IMR-90 (cell line): ENCODE results near the gene PHEX. TPM values are rescaled to one million over a fixed set of nuclear protein-coding genes. Genes with fewer than 3 reads are reported as not detected.

Source experiments
- ATAC-seq: fragments of 200-7000 bp; cut with Tn5 transposase; 2 replicates; pipeline ENCODE4 v1.9.1; 2020; ENCODE audit warnings: low read depth, mild to moderate bottlenecking, moderate library complexity
- BruUV-seq: library from RNA; stranded (reverse); fragments of 400-500 nt; replicated peaks from 2 replicates; lab custom pipeline; 2021; lab: Mats Ljungman, UMichigan
- CTCF ChIA-PET: fragments of 300-600 bp; formaldehyde crosslinking; extraction: SDS; loops from one replicate; lab custom pipeline; 2021; ENCODE audit warnings: antibody characterized with exemption; lab: Yijun Ruan, JAX
- POLR2A ChIA-PET: fragments of 300-600 bp; sonication (Branson Sonifier 250); formaldehyde crosslinking; loops from one replicate; lab custom pipeline; 2022; ENCODE audit warnings: antibody characterized with exemption; ENCODE audit not compliant: unreplicated experiment; lab: Charles Lee
- DNase-seq: peaks from one replicate; pipeline ENCODE4 v3.0.0; 2013
- H2AFZ ChIP-seq: replicated peaks from 2 replicates; pipeline ENCODE3; 2013; ENCODE audit warnings: low read length, mild to moderate bottlenecking; ENCODE audit not compliant: poor library complexity
- H2AK5ac ChIP-seq: 2 replicates; pipeline ENCODE4 v1.6.1; 2013; ENCODE audit warnings: low read depth, low read length, inconsistent platforms
- H2AK9ac ChIP-seq: replicated peaks from 2 replicates; pipeline ENCODE3; 2013; ENCODE audit warnings: mild to moderate bottlenecking, low read depth, low read length, moderate library complexity; ENCODE audit not compliant: poor library complexity
- H2BK120ac ChIP-seq: 2 replicates; pipeline ENCODE4 v1.6.1; 2013; ENCODE audit warnings: low read depth, low read length, inconsistent platforms
- H2BK15ac ChIP-seq: 3 replicates; pipeline ENCODE4 v1.6.1; 2013; ENCODE audit warnings: low read depth, low read length, inconsistent platforms
- H2BK20ac ChIP-seq: 2 replicates; pipeline ENCODE4 v1.6.1; 2013; ENCODE audit warnings: low read depth, mild to moderate bottlenecking, inconsistent platforms, low read length, moderate library complexity
- H2BK5ac ChIP-seq: 2 replicates; pipeline ENCODE4 v1.6.1; 2013; ENCODE audit warnings: mild to moderate bottlenecking, low read depth, low read length, inconsistent platforms; ENCODE audit not compliant: poor library complexity, severe bottlenecking
- H3K14ac ChIP-seq: replicated peaks from 2 replicates; pipeline ENCODE4 v1.6.1; 2013; ENCODE audit warnings: low read depth, low read length, inconsistent platforms
- H3K18ac ChIP-seq: 2 replicates; pipeline ENCODE4 v1.6.1; 2013; ENCODE audit warnings: low read depth, low read length, control low read depth
- H3K23ac ChIP-seq: 2 replicates; pipeline ENCODE4 v1.6.1; 2013; ENCODE audit warnings: low read depth, low read length, inconsistent platforms
- H3K27ac ChIP-seq: 2 replicates; pipeline ENCODE4 v1.5.1; 2013; ENCODE audit warnings: mild to moderate bottlenecking, control low read depth, low read length; ENCODE audit not compliant: insufficient read depth
- H3K27me3 ChIP-seq: 2 replicates; pipeline ENCODE4 v1.6.1; 2013; ENCODE audit warnings: low read length; ENCODE audit not compliant: control insufficient read depth, insufficient read depth
- H3K36me3 ChIP-seq: 2 replicates; pipeline ENCODE4 v1.6.1; 2013; ENCODE audit warnings: low read length, mixed read lengths; ENCODE audit not compliant: control insufficient read depth, insufficient read depth
- H3K4ac ChIP-seq: 2 replicates; pipeline ENCODE4 v1.6.1; 2013; ENCODE audit warnings: low read depth, low read length, inconsistent platforms
- H3K4me1 ChIP-seq: 2 replicates; pipeline ENCODE4 v1.6.1; 2013; ENCODE audit warnings: low read length, mixed read lengths; ENCODE audit not compliant: control insufficient read depth, insufficient read depth
- H3K4me2 ChIP-seq: 2 replicates; pipeline ENCODE4 v1.6.1; 2013; ENCODE audit warnings: low read depth, mild to moderate bottlenecking, control low read depth, low read length, moderate library complexity
- H3K4me3 ChIP-seq: 2 replicates; pipeline ENCODE4 v1.5.1; 2013; ENCODE audit warnings: low read depth, mild to moderate bottlenecking, control low read depth, low read length, moderate library complexity; ENCODE audit not compliant: insufficient read depth
- H3K56ac ChIP-seq: 2 replicates; pipeline ENCODE4 v1.6.1; 2013; ENCODE audit warnings: low read length, inconsistent platforms; ENCODE audit not compliant: insufficient read depth; ENCODE audit errors: extremely low read depth
- H3K79me1 ChIP-seq, 2 experiments: 2 replicates each; pipeline ENCODE4 v1.6.1; 2013; ENCODE audit warnings: low read length in 2 of 2, inconsistent platforms in 1 of 2, low read depth in 1 of 2
- H3K9ac ChIP-seq: 2 replicates; pipeline ENCODE4 v1.6.1; 2013; ENCODE audit warnings: low read depth, low read length, control low read depth
- H3K9me1 ChIP-seq: 2 replicates; pipeline ENCODE4 v1.6.1; 2013; ENCODE audit warnings: low read length, inconsistent platforms; ENCODE audit not compliant: insufficient read depth
- H3K9me3 ChIP-seq: 2 replicates; pipeline ENCODE4 v1.6.1; 2013; ENCODE audit warnings: low read length; ENCODE audit not compliant: control insufficient read depth, insufficient read depth
- H4K20me1 ChIP-seq: 2 replicates; pipeline ENCODE4 v1.6.1; 2013; ENCODE audit warnings: low read length, inconsistent platforms; ENCODE audit not compliant: insufficient read depth
- H4K5ac ChIP-seq: 2 replicates; pipeline ENCODE4 v1.6.1; 2013; ENCODE audit warnings: mild to moderate bottlenecking, low read depth, low read length, control low read depth
- H4K8ac ChIP-seq, 2 experiments: 2 replicates each; pipeline ENCODE4 v1.6.1; 2013; ENCODE audit warnings: low read depth in 2 of 2, low read length in 2 of 2, control low read depth in 1 of 2, inconsistent platforms in 1 of 2
- H4K91ac ChIP-seq: 2 replicates; pipeline ENCODE4 v1.6.1; 2013; ENCODE audit warnings: low read depth, low read length, inconsistent platforms; ENCODE audit not compliant: insufficient read depth
- CHD1 ChIP-seq: IDR thresholded peaks from 2 replicates; pipeline ENCODE4 v1.6.1; 2012; ENCODE audit warnings: low read depth, low read length, improper control_type of control experiment
- CTCF ChIP-seq: conservative IDR thresholded peaks from 2 replicates; pipeline ENCODE4 v1.5.1; 2012; ENCODE audit warnings: mild to moderate bottlenecking, low read depth, low read length, improper control_type of control experiment
- ELK1 ChIP-seq: fragments of 150-350 bp; IDR thresholded peaks from 2 replicates; pipeline ENCODE4 v1.6.1; 2016; ENCODE audit warnings: low read depth, mild to moderate bottlenecking, low read length, moderate library complexity, borderline replicate concordance
- MAFK ChIP-seq: IDR thresholded peaks from 2 replicates; pipeline ENCODE4 v1.6.1; 2012; ENCODE audit warnings: low read depth, low read length, improper control_type of control experiment
- MAZ ChIP-seq: IDR thresholded peaks from 2 replicates; pipeline ENCODE4 v1.6.1; 2012; ENCODE audit warnings: low read depth, mild to moderate bottlenecking, low read length, improper control_type of control experiment, moderate library complexity, borderline replicate concordance
- MXI1 ChIP-seq: IDR thresholded peaks from 2 replicates; pipeline ENCODE4 v1.6.1; 2012; ENCODE audit warnings: low read depth, mild to moderate bottlenecking, low read length, moderate library complexity, borderline replicate concordance
- RCOR1 ChIP-seq: IDR thresholded peaks from 2 replicates; pipeline ENCODE4 v1.6.1; 2012; ENCODE audit warnings: mild to moderate bottlenecking, low read length, improper control_type of control experiment; ENCODE audit not compliant: insufficient replicate concordance
- RFX5 ChIP-seq: IDR thresholded peaks from 2 replicates; pipeline ENCODE4 v1.8.0; 2012; ENCODE audit warnings: low read depth, mild to moderate bottlenecking, low read length, moderate library complexity
- SMC3 ChIP-seq: fragments of 150-350 bp; IDR thresholded peaks from 2 replicates; pipeline ENCODE4 v1.6.1; 2016; ENCODE audit warnings: low read depth, mild to moderate bottlenecking, antibody characterized with exemption, low read length, moderate library complexity
- USF2 ChIP-seq: fragments of 150-350 bp; IDR thresholded peaks from 2 replicates; pipeline ENCODE4 v1.6.1; 2017; ENCODE audit warnings: mild to moderate bottlenecking, antibody characterized with exemption, low read length, low read depth
- WGBS, 2 experiments: methylation state at CpG; one replicate each; pipeline versions ENCODE4 v1.1.5 to v1.1.7; 2013; ENCODE audit warnings: missing lambda C conversion rate in 2 of 2; ENCODE audit not compliant: insufficient read length in 1 of 2; ENCODE audit errors: extremely low coverage in 2 of 2; 5-methylcytosine and 5-hydroxymethylcytosine counted together
- dilution Hi-C: fragments of 300-500 bp; cut with HindIII; formaldehyde crosslinking; loops from one replicate; pipeline ENCODE4 v1.14.3; 2018; ENCODE audit warnings: low sequenced_read_pairs; ENCODE audit not compliant: unreplicated experiment
- in situ Hi-C: fragments of 300-500 bp; cut with MboI; formaldehyde crosslinking; loops from 3 replicates; pipeline ENCODE4 v1.14.3; 2019; ENCODE audit warnings: low sequenced_read_pairs, inconsistent platforms, mixed read lengths
- intact Hi-C: fragments of 100-400 bp; cut with micrococcal nuclease; formaldehyde crosslinking; loops from 2 replicates; pipeline ENCODE4 v1.10.0; 2022
- polyA plus RNA-seq, 3 experiments: library from polyadenylated mRNA; depleted of rRNA; stranded (reverse); fragments of >200 nt; gene quantifications; 2 replicates each; pipeline ENCODE4 v1.2.3, GENCODE V29; 2012; ENCODE audit warnings: low replicate concordance in 1 of 3
- total RNA-seq: library from RNA; depleted of rRNA; stranded (reverse); fragments of >200 nt; gene quantifications from 2 replicates; pipeline ENCODE4 v1.2.3, GENCODE V29; 2012

Gene PHEX
- total and polyA plus RNA-seq, 2 of the 4 experiments (the other 2 are of a cell fraction), result 0.10 to 0.18 TPM

GRCh38 chrX:21996872-21997455, 35.2 kb upstream of the PHEX start (continued):
- no peak for TF ChIP-seq ELK1

GRCh38 chrX:21998037-21998436, 34.1 kb upstream of the PHEX start:
- no peak overlapping the region for H3K18ac ChIP-seq
- intact Hi-C loops (no loop called here), in situ Hi-C loops (no loop called here), dilution Hi-C loops (no loop called here)
- H3K27ac ChIP-seq, result no peak overlapping the region
- H2AFZ ChIP-seq, result no peak overlapping the region
- H4K20me1 ChIP-seq, result no peaks in the 10 kb centered on the region
- no peaks in the 10 kb centered on the region for H3K27me3 ChIP-seq
- H2BK15ac ChIP-seq, result no peak overlapping the region
- no peak overlapping the region for H2AK9ac ChIP-seq
- H3K4me2 ChIP-seq, result no peak overlapping the region
- H3K4me1 ChIP-seq, result 0 out of 2 replicates have a peak, but pooled peaks cover 3% of the 10 kb centered on the region
- H3K56ac ChIP-seq, result no peak overlapping the region
- H4K5ac ChIP-seq, result no peak overlapping the region
- no peak overlapping the region for H3K4ac ChIP-seq
- H3K36me3 ChIP-seq, result peaks cover 14% of the 10 kb centered on the region
- POLR2A ChIA-PET, result no interaction called here
- H3K79me1 ChIP-seq, result peaks cover 8 to 20% of the 10 kb centered on the region in 2 experiments; a peak in 3 of 4 replicates
- no peak overlapping the region for H2BK5ac ChIP-seq
- DNase-seq (no peak), ATAC-seq (no peak)
- CTCF ChIA-PET, result interaction anchor here (3.2 kb wide), 1 partner anchor 13 kb away, joined by 11 read pairs; no protein-coding TSS in a partner anchor
- H2AK5ac ChIP-seq, result no peak overlapping the region
- WGBS, 2 experiments, result 80% methylated on average over 1 of the region's 4 CpGs; no CpG with 5 or more reads in 1 of the 2 experiments
- no peak overlapping the region for H3K4me3 ChIP-seq
- H3K9ac ChIP-seq, result no peak overlapping the region
- H3K14ac ChIP-seq, result no peak overlapping the region
- no peaks in the 10 kb centered on the region for H3K9me1 ChIP-seq
- no peak overlapping the region for H2BK20ac ChIP-seq
- H4K91ac ChIP-seq, result no peak overlapping the region
- H3K23ac ChIP-seq, result no peak overlapping the region
- H3K9me3 ChIP-seq, result no peaks in the 10 kb centered on the region
- no peak overlapping the region for H2BK120ac ChIP-seq
- no peak overlapping the region for H4K8ac ChIP-seq
- BruUV-seq, result no TSS peak
- no peak for TF ChIP-seq RFX5
- TF ChIP-seq CHD1, result no peak
- TF ChIP-seq ELK1, result no peak
- no peak for TF ChIP-seq USF2
- no peak for TF ChIP-seq MAZ
- TF ChIP-seq RCOR1, result no peak
- no peak for TF ChIP-seq MXI1
- TF ChIP-seq CTCF, result no peak
- TF ChIP-seq MAFK, result no peak
- TF ChIP-seq SMC3, result no peak
